Retina (tissue), 1 donor: ENCODE measurements around the gene FBXL20.
"Not testable (repeated sequence)": the region's sequence is repeated elsewhere in the genome, so short reads cannot be mapped to it uniquely, and the experiment has no call there.

Experiments
- DNase-seq: peaks from one replicate; pipeline ENCODE4 v3.0.0-alpha.2; 2016

FBXL20 gene, protein sequence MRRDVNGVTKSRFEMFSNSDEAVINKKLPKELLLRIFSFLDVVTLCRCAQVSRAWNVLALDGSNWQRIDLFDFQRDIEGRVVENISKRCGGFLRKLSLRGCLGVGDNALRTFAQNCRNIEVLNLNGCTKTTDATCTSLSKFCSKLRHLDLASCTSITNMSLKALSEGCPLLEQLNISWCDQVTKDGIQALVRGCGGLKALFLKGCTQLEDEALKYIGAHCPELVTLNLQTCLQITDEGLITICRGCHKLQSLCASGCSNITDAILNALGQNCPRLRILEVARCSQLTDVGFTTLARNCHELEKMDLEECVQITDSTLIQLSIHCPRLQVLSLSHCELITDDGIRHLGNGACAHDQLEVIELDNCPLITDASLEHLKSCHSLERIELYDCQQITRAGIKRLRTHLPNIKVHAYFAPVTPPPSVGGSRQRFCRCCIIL

DNA sequence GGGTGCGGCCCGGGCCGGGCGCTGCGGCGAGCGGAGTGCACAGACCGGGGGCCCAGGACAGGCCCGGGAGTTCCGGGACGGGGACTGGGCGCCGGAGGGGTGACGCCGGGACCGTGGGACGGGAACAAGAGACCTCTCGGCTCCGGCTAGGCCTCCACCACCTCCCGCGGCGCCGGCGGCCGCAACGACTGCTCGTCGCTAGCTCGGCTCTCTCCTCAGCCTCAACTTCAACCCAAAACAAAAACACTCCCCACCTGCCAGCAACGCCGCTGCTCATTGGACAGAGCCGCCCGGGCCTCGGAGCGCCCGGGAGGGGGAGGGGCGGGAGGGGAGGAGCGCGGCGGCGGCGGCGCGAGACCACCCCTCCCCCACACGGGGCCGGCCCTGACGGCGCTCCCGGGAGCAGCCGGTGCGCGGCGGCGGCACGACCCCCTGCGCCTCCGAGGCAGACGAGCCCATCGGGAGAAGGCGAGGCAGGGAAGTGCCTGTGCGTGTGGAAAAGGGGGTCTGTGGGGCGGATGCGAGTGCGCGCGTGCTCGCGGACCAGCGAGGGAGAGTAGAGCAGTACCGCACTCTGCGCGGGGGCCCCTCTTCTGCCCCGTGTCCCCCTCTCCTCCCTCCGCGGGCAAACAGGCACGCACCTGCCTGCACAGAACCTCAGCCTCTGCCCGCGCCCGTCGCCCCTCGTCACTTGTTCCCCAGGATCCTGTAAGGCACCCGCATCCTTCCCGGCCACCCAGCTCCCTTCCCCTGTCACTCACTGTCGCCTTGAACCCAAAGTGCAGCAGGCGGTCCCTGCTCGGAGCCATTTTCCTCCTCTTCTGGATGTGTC lies at the start of gene FBXL20:
TSS of gene FBXL20 (minus strand) at position 215 of the 832 bp plus-strand sequence. CDS start 224 bp downstream, outside the sequence.
- peak; percentile 95 for DNase-seq

DNA sequence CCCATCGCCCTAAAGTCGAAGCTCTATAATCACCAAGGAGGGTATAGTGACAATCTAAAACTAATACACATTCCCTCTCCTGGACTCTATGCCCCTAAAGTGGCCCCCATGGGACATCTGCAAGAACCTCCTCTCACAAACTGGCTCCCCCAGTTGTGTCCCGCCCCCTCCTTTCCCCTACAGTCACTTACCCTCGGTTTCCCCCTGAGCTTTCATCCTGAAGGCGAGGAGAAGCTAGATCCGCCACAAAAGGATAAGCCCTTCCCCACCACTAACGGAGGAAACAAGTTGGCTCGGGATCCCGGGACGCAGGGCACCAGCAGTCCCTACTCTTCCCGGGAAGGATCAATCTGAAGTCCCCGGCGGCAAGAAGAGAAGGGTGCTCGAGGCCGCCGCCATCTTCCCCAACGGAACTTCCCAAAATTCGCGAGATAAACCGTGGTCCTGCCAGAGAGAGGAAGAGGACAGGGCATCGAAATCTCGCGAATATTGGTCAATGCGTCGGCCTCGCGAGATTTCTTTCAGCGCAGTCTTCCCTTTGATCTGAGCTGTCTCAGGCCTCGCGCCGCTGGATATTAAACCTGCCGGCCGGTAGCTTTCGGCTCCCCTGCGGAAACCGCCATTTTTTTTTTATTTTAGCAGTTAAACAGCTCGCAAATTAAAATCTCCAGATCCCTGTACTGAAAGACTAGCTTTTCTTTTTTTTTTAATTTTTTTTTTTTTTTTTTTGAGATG lies 49.6 kb upstream of the FBXL20 start, which contains the start of gene MED1:
TSS of gene MED1 (minus strand) at position 417 of the 735 bp plus-strand sequence. CDS start at position 216, 201 bp downstream.
- peak; percentile 97 for DNase-seq

DNA sequence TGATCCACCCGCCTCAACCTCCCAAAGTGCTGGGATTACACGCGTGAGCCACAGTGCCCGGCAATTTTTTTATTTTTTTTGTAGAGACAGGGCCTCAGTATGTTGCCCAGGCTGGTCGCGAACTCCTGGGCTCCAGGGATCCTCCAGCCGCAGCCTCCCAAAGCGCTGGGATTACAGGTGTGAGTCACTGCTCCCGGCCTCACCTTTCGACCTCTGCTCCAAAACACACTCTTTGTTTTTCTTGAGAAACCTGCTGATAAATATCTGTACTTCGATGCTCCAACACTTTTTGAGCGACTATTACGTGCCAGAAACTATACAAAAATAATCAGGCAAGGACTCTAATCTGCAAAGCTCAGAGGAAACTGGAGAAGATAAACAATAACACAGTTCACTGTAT lies 48.6 kb upstream of the FBXL20 start:
- no peak for DNase-seq

DNA sequence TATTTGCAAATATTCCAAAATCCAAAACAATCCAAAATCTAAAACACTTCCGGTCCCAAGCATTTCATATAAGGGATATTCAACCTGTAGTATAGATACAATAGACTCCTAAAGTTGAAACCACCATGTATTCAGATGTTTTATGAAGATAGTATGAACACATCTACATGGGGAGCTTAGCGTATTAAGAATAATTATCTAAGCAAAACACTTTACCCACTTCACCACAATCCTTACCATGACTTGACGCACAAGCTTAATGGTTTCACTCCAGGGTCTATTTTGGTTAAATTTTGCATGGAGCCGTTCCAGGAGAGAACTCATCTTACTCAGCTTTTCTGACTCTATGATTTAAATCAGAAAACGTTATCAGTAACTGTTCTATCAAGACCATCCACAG lies 46.1 kb upstream of the FBXL20 start:
- DNase-seq: no peak

DNA sequence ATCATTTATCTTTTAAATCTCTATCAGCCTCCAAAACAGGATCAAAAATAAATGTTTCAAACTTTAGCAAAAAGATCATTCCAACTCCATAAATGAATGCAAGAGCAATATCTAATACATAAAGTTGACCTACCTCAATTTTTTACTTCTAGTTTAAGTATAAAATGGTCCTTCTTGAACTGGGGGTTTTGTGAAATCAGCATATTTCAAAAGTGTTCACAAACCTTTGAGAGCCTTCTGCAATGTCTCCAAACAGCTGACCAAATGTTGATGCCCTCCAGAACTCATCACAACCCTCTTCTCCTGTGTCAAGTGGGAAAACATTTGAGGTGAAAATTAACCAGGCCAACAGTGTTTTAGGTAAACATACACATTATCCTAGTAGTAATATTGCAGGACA lies 41.9 kb upstream of the FBXL20 start:
- no peak for DNase-seq

DNA sequence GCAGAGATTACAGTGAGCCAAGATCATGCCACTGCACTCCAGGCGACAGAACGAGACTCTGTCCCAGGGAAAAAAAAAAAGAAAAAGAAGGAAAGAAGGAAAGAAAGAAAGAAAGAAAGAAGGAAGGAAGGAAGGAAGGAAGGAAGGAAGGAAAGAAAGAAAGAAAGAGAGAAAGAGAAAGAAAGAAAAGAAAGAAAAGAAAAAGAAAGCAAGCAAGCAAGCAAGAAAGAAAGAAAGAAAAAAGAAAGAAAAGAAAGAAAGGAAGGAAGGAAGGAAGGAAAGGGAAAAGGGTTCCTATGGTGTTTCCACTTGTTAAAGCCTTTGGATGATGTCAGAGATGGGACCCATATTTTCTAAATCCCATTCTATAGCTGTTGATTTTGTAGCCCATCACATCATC lies 38.4 kb upstream of the FBXL20 start:
- DNase-seq: not testable (repeated sequence)

DNA sequence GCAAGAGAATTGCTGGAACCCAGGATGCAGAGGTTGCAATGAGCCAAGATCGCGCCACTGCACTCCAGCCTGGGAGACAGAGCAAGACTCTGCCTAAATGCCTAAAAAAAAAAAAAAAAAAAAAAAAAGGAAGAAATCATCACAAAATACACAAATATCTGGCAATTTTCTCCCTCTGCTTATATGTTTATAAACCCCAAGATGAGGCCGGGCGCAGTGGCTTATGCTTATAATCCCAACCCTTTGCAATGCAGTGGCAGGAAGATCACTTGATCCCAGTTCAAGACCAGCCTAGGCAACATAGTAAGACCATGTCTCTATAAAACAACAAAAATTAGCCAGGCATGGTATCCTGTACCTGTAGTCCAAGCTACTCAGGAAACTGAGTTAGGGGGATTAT lies 28.2 kb upstream of the FBXL20 start:
- DNase-seq: no peak

DNA sequence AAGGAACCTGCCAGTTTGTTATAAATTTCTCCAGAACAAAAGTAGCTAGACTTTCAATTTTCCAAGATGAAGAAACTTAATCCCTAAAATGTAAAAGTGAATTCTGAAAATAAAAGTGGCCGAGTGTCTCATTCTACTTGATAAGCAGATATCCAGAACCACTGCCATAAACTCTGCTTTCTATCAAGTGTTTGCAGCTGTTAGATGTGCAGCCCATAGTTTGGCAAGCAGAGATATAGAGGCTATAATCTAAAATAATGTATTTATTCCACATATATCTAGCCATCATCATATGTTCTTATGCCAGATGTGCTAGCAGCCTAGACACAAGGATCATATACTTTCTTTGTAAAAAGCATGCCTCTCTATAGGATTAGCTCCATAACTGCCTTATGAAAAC lies 14.7 kb upstream of the FBXL20 start:
- no peak for DNase-seq

DNA sequence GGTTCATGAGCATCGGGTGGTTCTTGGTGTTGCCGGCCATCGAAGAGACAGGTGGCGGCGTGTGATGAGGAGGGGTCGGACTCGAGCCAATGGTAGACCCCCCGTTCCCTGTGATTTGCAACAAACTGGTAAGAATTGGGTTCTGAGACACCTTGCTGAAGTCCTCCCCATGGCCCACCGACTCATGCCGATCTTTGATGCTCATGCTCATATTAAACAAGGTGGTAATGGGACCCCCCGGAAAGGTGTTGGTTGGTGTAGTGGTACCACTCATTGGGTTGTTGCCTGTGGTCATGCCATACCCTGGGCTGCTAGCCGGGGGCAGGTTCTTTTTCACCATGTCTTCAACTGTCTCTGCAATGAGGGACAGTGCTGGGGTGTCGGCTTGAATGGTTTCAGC lies 8.9 kb upstream of the FBXL20 start:
- DNase-seq: no peak

DNA sequence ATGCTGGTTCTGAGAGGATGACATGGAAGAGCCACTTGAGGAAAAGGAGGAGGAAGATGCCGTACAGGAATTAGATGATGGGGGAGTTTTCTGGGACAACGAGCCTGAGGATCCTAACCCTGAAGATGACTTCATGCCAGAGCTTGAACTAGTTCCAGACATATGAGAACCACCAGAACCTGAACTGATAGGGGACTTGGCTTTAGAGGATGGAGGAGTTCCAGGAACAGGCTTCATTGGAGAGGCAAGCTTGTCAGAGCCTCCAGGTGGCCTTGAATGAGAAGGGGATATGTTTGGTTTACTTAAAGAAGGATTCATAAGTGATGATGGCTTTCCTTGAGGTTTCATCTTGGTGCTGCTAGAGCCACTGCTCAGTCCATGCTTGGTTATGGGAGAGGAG lies 6.9 kb upstream of the FBXL20 start:
- DNase-seq: no peak

DNA sequence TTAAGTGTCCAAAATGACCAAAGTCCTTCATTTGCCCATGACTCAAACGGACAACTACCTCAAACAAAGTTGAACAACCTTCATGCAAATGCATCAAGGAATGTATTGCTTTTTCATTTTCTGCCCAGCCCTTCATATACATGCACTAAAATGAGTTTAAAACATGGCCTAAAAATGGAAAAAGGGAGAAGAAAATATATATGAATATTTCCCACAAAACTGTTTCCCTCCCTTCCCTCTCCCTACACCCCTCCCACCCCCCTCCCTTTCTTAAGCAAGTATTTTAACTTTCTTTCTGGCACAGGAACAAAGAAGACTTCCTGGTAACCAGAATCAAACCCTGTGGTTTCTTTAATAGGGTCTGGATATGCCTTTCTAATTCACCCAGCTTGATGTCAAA lies 5.5 kb upstream of the FBXL20 start:
- DNase-seq: no peak

DNA sequence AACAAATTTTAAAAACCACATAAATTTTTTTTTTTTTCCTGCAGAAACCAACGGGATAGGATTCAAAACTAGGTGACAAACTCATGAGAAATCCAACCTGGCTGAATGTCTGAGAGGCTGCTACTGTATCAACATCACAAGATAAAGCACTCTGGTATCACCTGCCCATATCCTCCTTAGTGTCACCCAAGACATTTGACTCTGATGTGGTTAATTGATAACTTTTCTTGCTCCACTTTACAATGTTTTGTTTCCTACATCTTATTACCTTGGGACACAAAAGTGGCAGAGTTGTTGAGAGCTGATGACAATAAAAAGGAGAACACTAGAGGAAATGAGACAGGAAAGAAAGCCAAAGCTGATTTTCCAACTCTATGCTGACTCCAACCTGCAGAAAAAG lies 4.0 kb upstream of the FBXL20 start:
- DNase-seq: no peak

DNA sequence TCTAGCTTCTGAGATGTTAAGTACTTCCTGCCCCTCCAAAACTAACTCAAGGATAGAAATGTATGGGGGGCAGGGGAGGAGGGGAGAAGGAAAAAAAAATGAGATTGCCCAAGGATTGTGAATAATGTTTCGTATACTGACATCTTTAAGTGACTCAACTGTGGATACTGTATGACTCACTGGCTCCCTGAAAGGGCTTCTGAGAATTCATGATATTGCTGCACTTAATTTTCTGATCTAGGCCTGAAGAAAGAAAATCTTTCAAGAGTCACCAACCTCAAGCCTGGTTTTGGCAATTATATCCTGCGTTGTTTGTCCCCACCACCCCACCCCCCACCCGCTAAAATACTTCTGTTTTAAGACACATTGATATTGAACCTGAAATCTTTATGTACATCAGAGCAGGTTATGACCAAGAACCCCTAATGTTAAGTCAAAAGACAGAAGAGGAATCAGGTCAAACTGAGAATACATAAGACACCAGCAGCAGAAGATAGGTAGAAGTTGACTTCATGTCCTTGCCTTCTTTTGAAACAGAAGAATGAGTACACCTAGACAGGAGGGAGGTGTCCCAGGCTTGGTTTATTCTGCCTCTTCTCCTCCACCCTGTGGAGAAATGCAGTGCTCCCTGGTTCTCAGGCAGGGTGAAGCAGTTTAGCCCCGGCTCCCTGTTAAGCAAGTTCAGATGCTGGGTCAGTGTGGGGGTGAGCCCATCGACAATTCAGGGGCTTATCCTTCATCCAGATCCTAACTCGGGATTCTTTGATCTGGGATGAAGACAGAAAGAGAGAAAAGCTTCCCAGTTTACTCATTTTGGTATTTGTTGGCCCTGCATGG lies 3.3 kb upstream of the FBXL20 start:
- no peak for DNase-seq

DNA sequence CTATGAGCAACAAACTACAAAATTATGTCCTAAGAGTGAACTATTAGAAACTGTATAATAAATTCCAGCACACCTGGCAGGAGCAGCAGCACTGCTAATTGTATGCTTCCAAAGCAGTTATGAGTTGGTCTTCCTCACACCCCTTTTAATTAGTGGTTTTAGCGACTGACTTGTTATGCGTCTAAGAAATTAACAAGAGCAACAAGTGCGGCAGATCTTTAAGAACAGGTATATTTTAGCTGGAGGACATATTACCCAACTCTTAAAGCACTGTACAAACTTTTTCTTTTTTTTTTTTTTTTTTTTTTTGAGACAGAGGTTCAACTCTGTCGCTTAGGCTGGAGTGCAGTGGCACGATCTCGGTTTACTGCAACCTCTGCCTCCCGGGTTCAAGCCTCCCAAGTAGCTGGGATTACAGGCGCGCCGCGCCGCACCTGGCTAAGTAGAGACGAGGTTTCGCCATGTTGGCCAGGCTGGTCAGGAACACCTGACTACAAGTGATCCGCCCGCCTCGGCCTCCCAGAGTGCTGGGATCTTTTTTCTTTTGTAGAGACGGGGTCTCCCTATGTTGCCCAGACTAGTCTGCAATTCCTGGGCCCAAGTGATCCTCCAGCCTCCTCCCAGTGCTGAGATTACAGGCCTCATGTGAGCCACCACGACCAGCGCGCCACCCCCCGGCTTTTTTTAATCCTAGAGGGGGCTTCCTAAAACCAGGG lies 1.6 kb upstream of the FBXL20 start:
- no peak for DNase-seq

DNA sequence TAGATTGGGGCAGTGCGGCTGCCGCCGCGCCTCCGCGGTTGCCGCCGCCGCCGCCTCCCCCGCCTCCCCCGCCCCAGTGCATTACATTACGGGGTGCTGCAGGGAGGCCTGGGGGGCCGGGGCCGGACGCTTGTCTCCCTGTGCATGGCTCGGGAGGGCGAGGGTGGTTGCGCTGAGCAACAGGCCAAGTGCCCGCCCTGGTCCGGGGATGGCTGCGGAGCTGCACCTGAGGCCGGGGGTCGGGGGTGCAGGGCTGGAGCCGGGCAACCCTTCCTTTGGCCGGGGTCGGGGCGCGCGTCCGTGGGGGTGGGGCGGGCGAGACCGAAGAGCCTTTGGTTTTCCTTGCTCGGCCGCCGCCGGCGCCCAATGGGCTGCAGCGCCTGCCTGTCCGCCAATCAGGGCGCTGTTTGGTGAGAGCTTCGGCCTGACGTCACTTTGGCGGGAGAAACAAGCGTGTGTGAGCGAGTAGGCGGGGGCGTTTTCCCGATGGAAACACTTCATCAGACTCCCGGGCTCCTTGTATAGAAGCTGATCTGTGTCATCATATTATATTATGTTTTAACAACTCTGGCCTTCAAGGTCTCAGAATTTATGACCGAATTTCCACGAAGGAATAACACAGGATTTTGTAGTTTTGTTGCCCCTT lies 941 bp upstream of the FBXL20 start:
- peak; percentile 88 for DNase-seq

DNA sequence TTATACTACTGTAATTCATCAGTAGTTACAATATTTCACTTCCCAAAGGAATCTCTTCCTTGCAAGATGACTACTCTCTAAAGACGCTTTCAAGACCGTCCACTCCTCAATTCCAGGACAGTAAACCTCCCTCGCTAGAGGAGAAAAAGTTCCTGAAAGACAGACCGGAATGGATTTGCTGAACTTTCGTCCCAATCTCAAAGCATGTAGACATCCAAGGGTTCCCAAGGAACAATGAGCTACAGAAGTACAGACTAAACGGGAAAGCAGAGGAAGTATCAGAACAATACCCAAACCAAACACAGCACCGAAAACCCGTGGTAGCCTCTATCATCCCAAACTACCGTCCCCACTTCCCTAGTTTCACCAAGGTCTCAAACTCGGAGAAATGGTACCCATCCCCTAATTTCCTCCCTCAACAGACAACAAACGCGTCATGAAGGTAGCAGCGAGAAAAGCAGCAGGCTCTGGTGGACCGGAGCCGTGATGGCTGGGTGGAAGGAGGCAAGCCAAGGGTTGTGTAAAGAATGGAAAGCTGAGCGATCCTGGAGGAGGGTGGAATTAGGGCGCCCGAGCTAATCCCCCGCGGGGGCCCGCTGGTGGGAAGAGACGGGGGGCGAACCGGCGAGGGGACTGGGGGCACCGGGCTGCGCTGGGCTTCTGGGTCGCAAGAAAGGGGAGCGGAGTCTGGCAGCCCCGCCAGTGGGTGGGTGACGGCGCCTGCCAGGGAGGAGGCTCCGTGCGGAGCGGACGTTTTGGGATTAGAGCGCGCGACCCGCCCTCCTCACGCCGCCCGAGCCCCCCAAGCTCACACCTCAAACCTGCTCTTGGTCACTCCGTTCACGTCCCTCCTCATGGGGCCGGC lies 647 bp downstream of the FBXL20 start:
- no peak for DNase-seq

DNA sequence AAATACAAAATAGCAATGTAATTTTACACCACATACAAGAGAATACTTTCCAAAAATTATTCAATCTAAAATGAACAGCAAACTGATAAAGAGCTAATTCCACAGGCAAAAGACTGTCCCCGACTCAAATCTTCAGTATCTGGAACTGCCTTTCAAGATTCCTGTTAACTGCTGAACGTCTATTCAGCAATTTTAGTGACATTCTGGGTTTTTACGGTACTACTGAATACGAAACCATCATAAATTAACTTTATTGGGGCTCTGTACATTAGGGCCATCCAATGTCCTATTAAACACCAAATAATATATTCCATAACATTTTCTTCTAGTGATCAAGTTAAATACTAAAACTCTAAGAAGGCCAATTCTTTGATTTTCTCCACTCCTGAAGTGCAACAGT lies 1.6 kb downstream of the FBXL20 start:
- DNase-seq: no peak

DNA sequence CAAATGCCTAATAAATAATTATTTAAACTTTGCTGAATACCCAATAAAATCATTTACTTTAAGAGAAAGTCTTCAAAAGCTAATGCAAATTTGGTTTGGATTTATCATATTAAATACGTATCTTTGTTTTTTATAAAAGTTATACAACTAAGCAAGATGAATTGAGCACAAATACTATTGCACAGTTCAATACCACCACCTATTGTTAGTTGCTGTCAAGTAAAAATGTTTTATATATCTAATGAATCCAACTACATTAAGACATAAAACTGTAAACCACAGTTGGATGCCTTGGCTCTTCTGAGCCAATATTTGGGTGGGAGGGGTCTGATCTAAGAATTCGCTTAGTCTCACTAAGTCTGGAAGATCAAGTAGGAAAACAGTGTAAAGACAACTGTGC lies 7.7 kb downstream of the FBXL20 start:
- no peak for DNase-seq

DNA sequence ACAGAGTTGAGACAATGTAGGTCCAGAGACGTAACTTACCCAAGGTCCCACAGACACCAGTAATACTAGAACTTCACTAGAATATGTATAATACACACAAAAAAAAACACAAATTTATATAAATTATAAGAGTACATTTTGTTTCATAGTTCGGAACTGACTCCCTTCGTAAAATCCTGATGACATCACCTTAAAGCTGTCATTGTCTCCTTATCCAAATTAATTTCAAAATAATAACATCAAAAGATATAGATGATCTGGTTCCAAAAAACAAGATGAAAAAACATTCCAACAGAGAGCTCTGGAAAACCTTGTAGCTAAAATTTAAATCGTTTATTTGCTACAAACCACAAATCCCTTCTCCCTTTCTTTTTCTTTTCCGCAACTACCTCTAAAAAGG lies 10.0 kb downstream of the FBXL20 start:
- DNase-seq: no peak

DNA sequence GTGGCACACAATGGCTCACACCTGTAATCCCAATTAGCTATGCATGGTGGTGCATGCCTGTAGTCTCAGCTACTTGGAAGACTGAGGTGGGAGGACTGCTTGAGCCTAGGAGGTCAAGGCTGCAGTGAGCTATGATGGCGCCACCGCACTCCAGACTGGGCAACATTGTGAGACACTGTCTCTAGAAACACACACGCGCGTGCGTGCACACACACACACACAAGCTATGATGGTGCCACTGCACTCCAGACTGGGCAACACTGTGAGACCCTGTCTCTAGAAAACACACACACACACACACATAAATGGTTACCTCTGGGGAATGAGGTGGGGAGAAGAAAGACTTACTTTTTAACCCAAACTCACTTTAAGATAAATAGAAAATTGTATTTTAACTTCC lies 16.4 kb downstream of the FBXL20 start:
- no peak for DNase-seq
